H1 (cell line): ENCODE measurements around the gene PER2. TPM values are rescaled to one million over a fixed set of nuclear protein-coding genes. Genes with fewer than 3 reads are reported as not detected.

Source experiments
- CTCF ChIA-PET: fragments of 300-600 bp; sonication (Branson Sonifier 250); formaldehyde crosslinking; loops from one replicate; lab custom pipeline; 2021; ENCODE audit not compliant: partially characterized antibody; lab: Charles Lee
- POLR2A ChIA-PET: fragments of 300-600 bp; sonication (Branson Sonifier 250); formaldehyde crosslinking; loops from one replicate; lab custom pipeline; 2021; ENCODE audit warnings: inconsistent platforms; ENCODE audit not compliant: partially characterized antibody; lab: Charles Lee
- DNase-seq, 2 experiments: peaks; one replicate each; pipeline versions ENCODE4 v3.0.0 to v3.0.0-alpha.2; 2010 to 2022; ENCODE audit warnings: low spot score in 2 of 2, low read depth in 1 of 2, mixed read lengths in 1 of 2
- FAIRE-seq: peaks from 2 replicates; lab custom pipeline; 2011; peaks lifted over from hg19 to GRCh38; lab: Jason Lieb, UNC
- H2AFZ ChIP-seq: 2 replicates; pipeline ENCODE4 v1.8.1; 2012; ENCODE audit warnings: low read length, inconsistent platforms
- H2AK5ac ChIP-seq: 2 replicates; pipeline ENCODE4 v1.6.1; 2013; ENCODE audit warnings: low read depth, low read length
- H2BK120ac ChIP-seq: replicated peaks from 2 replicates; pipeline ENCODE3; 2013; ENCODE audit warnings: low read depth, low read length, inconsistent platforms
- H2BK12ac ChIP-seq: 2 replicates; pipeline ENCODE4 v1.6.1; 2013; ENCODE audit warnings: low read depth, low read length
- H2BK15ac ChIP-seq: 2 replicates; pipeline ENCODE4 v1.6.1; 2013; ENCODE audit warnings: low read length
- H2BK20ac ChIP-seq: 2 replicates; pipeline ENCODE4 v1.6.1; 2013; ENCODE audit warnings: low read length
- H2BK5ac ChIP-seq: 2 replicates; pipeline ENCODE4 v1.6.1; 2013; ENCODE audit warnings: low read depth, low read length
- H3K14ac ChIP-seq: 2 replicates; pipeline ENCODE4 v1.6.1; 2013; ENCODE audit warnings: inconsistent platforms; ENCODE audit not compliant: insufficient read length
- H3K18ac ChIP-seq: 2 replicates; pipeline ENCODE4 v1.6.1; 2013; ENCODE audit warnings: low read length; ENCODE audit errors: extremely low read depth
- H3K23ac ChIP-seq: 2 replicates; pipeline ENCODE4 v1.6.1; 2013; ENCODE audit warnings: inconsistent platforms; ENCODE audit not compliant: insufficient read length
- H3K23me2 ChIP-seq: 2 replicates; pipeline ENCODE4 v1.6.1; 2013; ENCODE audit warnings: low read depth, low read length
- H3K27ac ChIP-seq: 2 replicates; pipeline ENCODE4 v1.6.1; 2011; ENCODE audit warnings: low read depth, low read length, inconsistent platforms
- H3K27me3 ChIP-seq, 4 experiments: replicated peaks in 1 of 4; 1 replicate in 1 of 4; 2 replicates in 3 of 4; pipeline versions ENCODE4 v1.6.1 to v1.8.1; 2011 to 2013; ENCODE audit warnings: low read length in 3 of 4, mild to moderate bottlenecking in 3 of 4, inconsistent platforms in 2 of 4, mixed read lengths in 2 of 4, moderate library complexity in 1 of 4; ENCODE audit not compliant: control insufficient read depth in 3 of 4, insufficient read depth in 3 of 4; ENCODE audit errors: extremely low read depth in 1 of 4
- H3K36me3 ChIP-seq, 4 experiments: 2 replicates each; pipeline versions ENCODE4 v1.6.1 to v1.8.1; 2011 to 2013; ENCODE audit warnings: mild to moderate bottlenecking in 4 of 4, low read length in 3 of 4, moderate library complexity in 2 of 4, control low read depth in 1 of 4, inconsistent platforms in 1 of 4; ENCODE audit not compliant: insufficient read depth in 4 of 4, control insufficient read depth in 2 of 4
- H3K4ac ChIP-seq: replicated peaks from 2 replicates; pipeline ENCODE3; 2013; ENCODE audit warnings: low read length, low read depth, mixed read lengths, inconsistent platforms; ENCODE audit not compliant: insufficient read length
- H3K4me1 ChIP-seq, 4 experiments: replicated peaks in 1 of 4; 1 replicate in 1 of 4; 2 replicates in 3 of 4; pipeline versions ENCODE4 v1.6.1 to v1.8.1; 2011 to 2013; ENCODE audit warnings: low read length in 3 of 4, inconsistent platforms in 2 of 4, mixed read lengths in 1 of 4; ENCODE audit not compliant: insufficient read depth in 4 of 4, control insufficient read depth in 3 of 4
- H3K4me2 ChIP-seq, 2 experiments: 2 replicates each; pipeline versions ENCODE4 v1.6.1 to v1.8.1; 2011 to 2013; ENCODE audit warnings: low read depth in 2 of 2, low read length in 2 of 2, control low read depth in 1 of 2, inconsistent platforms in 1 of 2, mild to moderate bottlenecking in 1 of 2; ENCODE audit not compliant: insufficient read depth in 1 of 2
- H3K4me3 ChIP-seq, 4 experiments: fragments of 200-600, 300-600 bp in 1 of 4; sonication (generic), shearing (Covaris generic), sonication (Bioruptor Twin) in 1 of 4; 2 replicates each; pipeline versions ENCODE4 v1.5.1 to v1.8.1; 2011 to 2016; ENCODE audit warnings: low read length in 4 of 4, low read depth in 3 of 4, control low read depth in 2 of 4, inconsistent platforms in 2 of 4, mild to moderate bottlenecking in 2 of 4, mixed read lengths in 1 of 4, moderate library complexity in 1 of 4; ENCODE audit not compliant: insufficient read depth in 2 of 4; ENCODE audit errors: extremely low read depth in 1 of 4
- H3K56ac ChIP-seq: replicated peaks from 2 replicates; pipeline ENCODE3; 2013; ENCODE audit warnings: low read depth, mild to moderate bottlenecking, mixed read lengths, low read length, inconsistent platforms; ENCODE audit not compliant: insufficient read length
- H3K79me1 ChIP-seq: 2 replicates; pipeline ENCODE4 v1.6.1; 2013; ENCODE audit warnings: low read depth, low read length, control low read depth
- H3K79me2 ChIP-seq, 2 experiments: 2 replicates each; pipeline versions ENCODE4 v1.6.1 to v1.8.1; 2012 to 2013; ENCODE audit warnings: low read length in 2 of 2, mild to moderate bottlenecking in 2 of 2, inconsistent platforms in 1 of 2; ENCODE audit not compliant: insufficient read depth in 2 of 2, control insufficient read depth in 1 of 2
- H3K9ac ChIP-seq, 4 experiments: replicated peaks in 1 of 4; 1 replicate in 1 of 4; 2 replicates in 3 of 4; pipeline versions ENCODE4 v1.6.1 to v1.8.1; 2011 to 2013; ENCODE audit warnings: low read depth in 3 of 4, low read length in 3 of 4, control low read depth in 2 of 4, mild to moderate bottlenecking in 2 of 4, moderate library complexity in 2 of 4, inconsistent platforms in 1 of 4; ENCODE audit errors: extremely low read depth in 1 of 4
- H3K9me3 ChIP-seq, 2 experiments: 2 replicates each; pipeline versions ENCODE4 v1.6.1 to v1.8.1; 2012 to 2013; ENCODE audit warnings: mild to moderate bottlenecking in 2 of 2, moderate library complexity in 2 of 2, control low read depth in 1 of 2, inconsistent platforms in 1 of 2, low read depth in 1 of 2, low read length in 1 of 2, mixed read lengths in 1 of 2; ENCODE audit not compliant: insufficient read depth in 2 of 2
- H4K20me1 ChIP-seq, 2 experiments: replicated peaks in 1 of 2; 2 replicates each; pipeline versions ENCODE3 to v1.8.1; 2011 to 2013; ENCODE audit warnings: inconsistent platforms in 2 of 2, low read length in 2 of 2, mild to moderate bottlenecking in 1 of 2; ENCODE audit not compliant: insufficient read depth in 2 of 2, control insufficient read depth in 1 of 2
- H4K5ac ChIP-seq: 2 replicates; pipeline ENCODE4 v1.6.1; 2013; ENCODE audit warnings: low read length, low read depth, mixed read lengths, inconsistent platforms; ENCODE audit not compliant: insufficient read length
- H4K8ac ChIP-seq: 2 replicates; pipeline ENCODE4 v1.8.0; 2013; ENCODE audit warnings: mild to moderate bottlenecking, moderate library complexity, low read length, inconsistent platforms; ENCODE audit not compliant: insufficient read depth; ENCODE audit errors: extremely low read depth
- H4K91ac ChIP-seq: replicated peaks from 2 replicates; pipeline ENCODE3; 2013; ENCODE audit warnings: low read length, mixed read lengths, inconsistent platforms; ENCODE audit not compliant: insufficient read length
- ATF3 ChIP-seq: IDR thresholded peaks from 2 replicates; pipeline ENCODE4 v1.6.1; 2011; ENCODE audit warnings: low read depth, mild to moderate bottlenecking, low read length; ENCODE audit not compliant: insufficient read depth
- CBX5 ChIP-seq: fragments of 300-800, 300-1000 bp; sonication (generic); IDR thresholded peaks from 2 replicates; pipeline ENCODE4 v1.7.1; 2016; ENCODE audit warnings: antibody characterized with exemption, low read length, low read depth
- EP300 ChIP-seq, 2 experiments: IDR thresholded peaks; 1 replicate in 1 of 2; 2 replicates in 1 of 2; pipeline ENCODE4 v1.6.1; 2011 to 2012; ENCODE audit warnings: low read depth in 2 of 2, low read length in 2 of 2, mild to moderate bottlenecking in 2 of 2, borderline replicate concordance in 1 of 2, inconsistent platforms in 1 of 2, moderate library complexity in 1 of 2
- HDAC2 ChIP-seq, 2 experiments: fragments of 300-600 bp in 1 of 2; sonication (generic) in 1 of 2; IDR thresholded peaks; 2 replicates each; pipeline ENCODE4 v1.6.1; 2011 to 2012; ENCODE audit warnings: low read depth in 2 of 2, low read length in 2 of 2, mild to moderate bottlenecking in 2 of 2, moderate library complexity in 2 of 2, borderline replicate concordance in 1 of 2, inconsistent platforms in 1 of 2
- RAD21 ChIP-seq, 2 experiments: IDR thresholded peaks in 1 of 2; conservative IDR thresholded peaks in 1 of 2; 2 replicates each; pipeline ENCODE4 v1.6.1; 2011; ENCODE audit warnings: low read depth in 2 of 2, low read length in 2 of 2, improper control_type of control experiment in 1 of 2, inconsistent platforms in 1 of 2, mild to moderate bottlenecking in 1 of 2, moderate library complexity in 1 of 2
- WGBS, 2 experiments: shearing (Covaris generic) in 1 of 2; methylation state at CpG; one replicate each; pipeline versions ENCODE4 v1.1.6 to v1.1.7; 2013 to 2015; ENCODE audit warnings: low lambda C conversion rate in 2 of 2, mixed read lengths in 2 of 2, inconsistent platforms in 1 of 2, low coverage in 1 of 2, missing lambda C conversion rate in 1 of 2; ENCODE audit not compliant: insufficient replicate concordance in 2 of 2, insufficient coverage in 1 of 2, insufficient read length in 1 of 2; ENCODE audit errors: extremely low coverage in 1 of 2, missing lambda C conversion rate in 1 of 2; 5-methylcytosine and 5-hydroxymethylcytosine counted together
- polyA plus RNA-seq, 7 experiments: library from polyadenylated mRNA; depleted of rRNA in 3 of 7; stranded (reverse) in 5 of 7; unstranded in 2 of 7; fragments of >200 nt in 5 of 7; fragments of 200-250 nt in 2 of 7; gene quantifications; 1 replicate in 5 of 7; 2 replicates in 1 of 7; 4 replicates in 1 of 7; pipeline versions ENCODE4 v1.2.1 to v1.2.3, GENCODE V29; 2011 to 2013; ENCODE audit warnings: missing spikeins in 2 of 7, mixed read lengths in 2 of 7
- total RNA-seq: library from RNA; stranded (reverse); fragmentation: NEBNext Ultra II Directional; extraction: Animal tissue kit (Norgen Biotek cat#: 25700); gene quantifications from 2 replicates; pipeline ENCODE4 v1.2.1, GENCODE V29; 2021

The PER2 gene
- total and polyA plus RNA-seq, 2 of the 8 experiments (the other 6 are each of a cell fraction or from before 2014, with no cell fraction given), result 0.91 to 5.5 TPM

- no peak overlapping the region for H2BK15ac ChIP-seq
- no peak for FAIRE-seq
- WGBS, 2 experiments, result 82% methylated on average over 2 of the region's 2 CpGs; no CpG with 5 or more reads in 1 of the 2 experiments
Observed at GRCh38 chr2:238313991-238314350, 25.6 kb upstream of the PER2 start.

More at GRCh38 chr2:238313991-238314350, 25.6 kb upstream of the PER2 start:
- Histone ChIP-seq H3K4me2 (no peak overlapping the region), H3K9ac (no peak overlapping the region), H3K79me1 (no peaks in the 10 kb centered on the region), H2AFZ (no peak overlapping the region), H3K4me1 (no peaks in the 10 kb centered on the region), H2BK5ac (no peak overlapping the region), H2AK5ac (no peak overlapping the region), H3K36me3 (no peaks in the 10 kb centered on the region), H4K5ac (no peak overlapping the region), H3K27me3 (no peaks in the 10 kb centered on the region), H3K23ac (no peak overlapping the region), H3K4ac (no peak overlapping the region), H3K4me3 (no peak overlapping the region), H3K9me3 (no peaks in the 10 kb centered on the region), H3K79me2 (no peaks in the 10 kb centered on the region), H2BK12ac (no peak overlapping the region), H3K56ac (no peak overlapping the region), H3K27ac (no peak overlapping the region), H3K14ac (no peak overlapping the region), H3K18ac (no peak overlapping the region), H4K91ac (no peak overlapping the region), H3K23me2 (no peaks in the 10 kb centered on the region), H2BK20ac (no peak overlapping the region), H4K8ac (no peak overlapping the region), H4K20me1 (no peaks in the 10 kb centered on the region), H2BK120ac (no peak overlapping the region)
- ChIA-PET CTCF (interaction anchor here (0.6 to 1.8 kb wide), 5 partner anchors 10 to 84 kb away, joined by 3 to 6 read pairs (median 4); no protein-coding TSS in a partner anchor), POLR2A (no interaction called here)
- DNase-seq, result no peak
- TF ChIP-seq EP300 (IDR thresholded peaks at IDR 0.05; ENCODE audit: borderline replicate concordance in 1 of 2, low read depth in 2 of 2, low read length in 2 of 2), result no peak
- TF ChIP-seq CBX5, result no peak
- TF ChIP-seq RAD21 (IDR thresholded peaks at IDR 0.05 in 1 of 2, conservative IDR thresholded peaks at IDR 0.05 in 1 of 2; ENCODE audit: low read depth in 2 of 2, low read length in 2 of 2), result no peak
- TF ChIP-seq HDAC2 (IDR thresholded peaks at IDR 0.05; ENCODE audit: borderline replicate concordance in 1 of 2, low read depth in 2 of 2, low read length in 2 of 2), result no peak
- no peak for TF ChIP-seq ATF3
